Left ventricle myocardium superior (tissue), 1 donor: Measurements from ENCODE around the gene ELOVL1. TPM values are rescaled to one million over a fixed set of nuclear protein-coding genes. Genes with fewer than 3 reads are reported as not detected.

Experiments
- ATAC-seq: fragments of 200-7000 bp; cut with Tn5 transposase; one replicate; pipeline ENCODE4 v1.9.1; 2020; ENCODE audit warnings: mild to moderate bottlenecking, moderate library complexity
- DNase-seq: peaks from one replicate; pipeline ENCODE4 v3.0.0-alpha.2; 2020
- intact Hi-C: fragments of 100-400 bp; cut with micrococcal nuclease; formaldehyde crosslinking; loops from one replicate; pipeline ENCODE4 v1.11.0; 2022
- total RNA-seq: library from RNA; stranded (reverse); fragmentation: NEBNext Ultra II Directional; extraction: Animal tissue kit (Norgen Biotek cat#: 25700); gene quantifications from one replicate; pipeline ENCODE4 v1.2.1, GENCODE V29; 2021
- donor health status: DM: no; HTN: yes; CAD: no; lungs with severe emphysema.

The ELOVL1 gene
- total RNA-seq, 1 donor from 2014 or later = 30.2 TPM

DNA sequence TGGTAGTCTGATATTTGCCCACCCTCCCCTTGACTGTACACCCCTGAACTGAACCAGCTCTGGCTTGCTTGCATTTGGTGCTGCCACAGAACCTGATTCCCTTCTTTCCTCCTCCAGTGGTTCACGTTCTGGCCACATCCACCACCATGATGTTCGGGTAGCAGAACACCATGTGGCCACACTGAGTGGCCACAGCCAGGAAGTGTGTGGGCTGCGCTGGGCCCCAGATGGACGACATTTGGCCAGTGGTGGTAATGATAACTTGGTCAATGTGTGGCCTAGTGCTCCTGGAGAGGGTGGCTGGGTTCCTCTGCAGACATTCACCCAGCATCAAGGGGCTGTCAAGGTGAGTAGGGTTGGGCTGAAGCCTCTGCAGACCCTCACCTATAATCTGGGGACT, 7.2 kb downstream of the ELOVL1 start:
- no peak for ATAC-seq
- intact Hi-C loops = no loop called here
- no peak for DNase-seq

DNA sequence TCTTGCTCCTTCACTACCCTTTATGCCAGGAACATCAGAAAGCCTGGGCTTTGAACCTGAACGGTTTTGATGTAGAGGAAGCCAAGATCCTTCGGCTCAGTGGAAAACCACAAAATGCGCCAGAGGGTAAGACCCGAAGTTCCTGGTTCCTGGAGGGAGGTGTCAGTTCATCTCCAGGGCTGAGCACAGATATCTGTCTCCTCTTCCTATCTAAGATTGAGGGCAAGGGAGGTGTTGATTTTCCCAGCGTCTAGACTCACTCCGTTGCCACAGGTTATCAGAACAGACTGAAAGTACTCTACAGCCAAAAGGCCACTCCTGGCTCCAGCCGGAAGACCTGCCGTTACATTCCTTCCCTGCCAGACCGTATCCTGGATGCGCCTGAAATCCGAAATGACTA, 8.1 kb downstream of the ELOVL1 start:
- ATAC-seq (no peak), DNase-seq (no peak)
- intact Hi-C loops = no loop called here

DNA sequence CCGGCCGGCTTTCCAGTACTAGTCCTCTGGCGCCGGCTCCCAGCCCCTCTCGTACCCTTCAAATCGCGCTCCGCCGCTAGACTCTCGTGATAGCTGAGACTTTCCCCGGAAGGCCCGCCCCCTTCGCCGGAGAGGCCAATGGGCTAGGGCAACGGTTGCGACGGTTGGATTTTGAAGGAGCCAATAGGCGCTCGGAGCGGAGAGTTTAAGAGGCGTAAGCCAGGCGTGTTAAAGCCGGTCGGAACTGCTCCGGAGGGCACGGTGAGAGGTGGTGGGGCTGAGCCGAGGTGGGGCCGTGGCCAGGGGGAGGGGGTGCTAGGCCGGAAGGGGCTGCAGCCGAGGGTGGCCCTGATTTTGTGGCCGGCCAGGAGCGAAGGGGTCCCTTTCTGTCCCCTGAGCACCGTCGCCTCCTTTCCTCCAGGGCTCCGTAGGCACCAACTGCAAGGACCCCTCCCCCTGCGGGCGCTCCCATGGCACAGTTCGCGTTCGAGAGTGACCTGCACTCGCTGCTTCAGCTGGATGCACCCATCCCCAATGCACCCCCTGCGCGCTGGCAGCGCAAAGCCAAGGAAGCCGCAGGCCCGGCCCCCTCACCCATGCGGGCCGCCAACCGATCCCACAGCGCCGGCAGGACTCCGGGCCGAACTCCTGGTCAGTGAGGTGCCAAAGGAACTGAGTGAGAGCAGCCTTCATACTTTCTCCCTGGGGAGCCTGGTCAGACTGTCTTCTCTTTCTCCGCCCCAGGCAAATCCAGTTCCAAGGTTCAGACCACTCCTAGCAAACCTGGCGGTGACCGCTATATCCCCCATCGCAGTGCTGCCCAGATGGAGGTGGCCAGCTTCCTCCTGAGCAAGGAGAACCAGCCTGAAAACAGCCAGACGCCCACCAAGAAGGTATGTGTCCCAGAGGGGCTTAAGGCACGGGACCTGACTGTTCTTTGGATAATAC, 8.8 kb downstream of the ELOVL1 start, which contains the start of gene CDC20:
CDC20 (plus strand) TSS at position 236 of the 948 bp plus-strand sequence; CDS start at position 471, 235 bp downstream.
- ATAC-seq (peak; percentile 98), DNase-seq (peak; percentile 99)
- intact Hi-C loops = no loop called here

DNA sequence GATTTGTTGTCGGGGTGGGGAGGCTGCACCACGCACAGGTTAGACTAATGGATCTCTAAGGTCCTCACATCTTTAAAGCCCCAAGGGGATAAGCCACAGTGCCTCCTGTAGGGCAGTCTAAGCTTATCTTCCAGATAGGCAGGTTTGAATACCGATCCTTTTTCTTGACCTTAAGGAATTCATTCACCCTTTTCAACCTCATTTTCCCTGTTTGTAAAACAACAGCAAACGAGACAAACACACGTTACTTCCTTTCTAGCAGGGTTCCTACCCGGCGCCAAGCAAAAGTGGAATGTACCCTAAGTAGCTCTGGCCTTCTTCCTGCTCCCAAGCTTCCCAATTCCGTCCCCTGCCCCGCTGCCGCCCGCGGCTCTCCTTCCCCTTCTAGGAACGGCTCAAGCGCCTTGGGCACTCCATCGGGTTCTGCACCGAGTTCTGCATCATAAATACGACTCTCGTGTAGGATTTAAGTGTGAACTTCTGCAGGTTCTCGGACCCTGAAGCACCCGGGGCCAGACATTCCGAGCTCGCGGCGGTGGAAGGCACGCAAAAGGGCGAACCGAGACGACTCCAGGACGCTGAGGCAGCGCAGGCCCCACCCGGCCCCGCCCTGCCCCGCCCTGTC, 9.6 kb downstream of the ELOVL1 start:
- intact Hi-C loops = no loop called here
- DNase-seq (no peak), ATAC-seq (peak; percentile 58)

DNA sequence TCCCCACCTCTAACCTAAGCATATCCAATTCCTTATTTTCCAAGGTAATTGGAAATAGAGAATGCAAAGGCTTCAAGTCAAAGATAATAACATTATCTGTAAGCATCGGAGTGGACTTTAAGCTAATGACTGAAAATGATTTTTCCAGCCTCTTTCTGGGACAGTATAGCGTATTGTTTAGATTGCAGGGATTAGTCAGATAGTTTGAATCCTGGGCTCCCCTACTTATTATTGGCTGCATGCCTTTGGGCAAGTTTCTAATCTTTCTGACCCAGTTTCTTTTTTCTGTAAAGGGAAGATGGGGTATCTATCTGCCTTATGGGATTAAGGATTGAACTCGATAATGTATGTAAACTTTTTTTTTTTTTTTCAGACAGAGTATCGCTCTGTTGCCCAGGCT, 10.6 kb downstream of the ELOVL1 start:
- ATAC-seq (no peak), DNase-seq (no peak)
- intact Hi-C loops = no loop called here

DNA sequence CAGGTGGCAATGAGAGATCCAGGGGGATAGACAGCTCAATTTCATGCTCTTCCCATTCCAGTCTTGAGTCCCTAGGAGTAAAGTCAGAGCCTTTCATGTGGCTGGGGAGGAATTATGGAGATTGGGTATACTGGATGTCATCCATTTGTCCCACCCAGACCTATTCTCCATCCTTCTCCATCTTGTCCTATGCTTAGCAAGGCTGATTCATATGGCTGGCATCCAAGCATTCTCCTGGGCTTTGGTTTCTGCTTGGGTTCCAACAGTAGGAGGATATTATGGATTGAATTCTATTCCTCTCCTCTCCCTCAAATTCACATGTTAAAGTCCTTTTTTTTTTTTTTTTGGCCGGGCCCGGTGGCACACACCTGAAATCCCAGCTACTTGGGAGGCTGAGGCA, 12.9 kb downstream of the ELOVL1 start:
- no peak for DNase-seq
- intact Hi-C loops = no loop called here

DNA sequence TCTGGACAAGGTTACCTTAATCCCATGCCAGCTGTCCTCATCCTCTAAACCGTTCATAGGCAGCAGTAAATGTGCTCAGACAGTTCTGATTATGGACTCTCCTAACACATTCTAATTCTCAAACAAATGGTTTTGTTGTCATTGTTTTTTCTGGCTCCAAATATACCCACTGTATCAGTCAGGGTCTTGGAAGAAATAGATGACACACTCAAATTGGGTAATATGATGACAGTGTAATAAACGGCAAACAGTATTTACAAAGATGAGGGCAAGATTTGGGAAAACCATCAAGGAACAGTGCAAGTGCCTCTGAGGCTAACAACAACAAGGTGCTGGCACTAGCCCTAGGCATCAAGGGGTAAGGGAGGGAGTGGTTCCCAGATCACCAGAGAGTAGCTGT, 13.3 kb downstream of the ELOVL1 start:
- intact Hi-C loops = no loop called here
- DNase-seq (no peak), ATAC-seq (no peak)

More for the DNA sequence above, 12.9 kb downstream of the ELOVL1 start:
- no peak for ATAC-seq

DNA sequence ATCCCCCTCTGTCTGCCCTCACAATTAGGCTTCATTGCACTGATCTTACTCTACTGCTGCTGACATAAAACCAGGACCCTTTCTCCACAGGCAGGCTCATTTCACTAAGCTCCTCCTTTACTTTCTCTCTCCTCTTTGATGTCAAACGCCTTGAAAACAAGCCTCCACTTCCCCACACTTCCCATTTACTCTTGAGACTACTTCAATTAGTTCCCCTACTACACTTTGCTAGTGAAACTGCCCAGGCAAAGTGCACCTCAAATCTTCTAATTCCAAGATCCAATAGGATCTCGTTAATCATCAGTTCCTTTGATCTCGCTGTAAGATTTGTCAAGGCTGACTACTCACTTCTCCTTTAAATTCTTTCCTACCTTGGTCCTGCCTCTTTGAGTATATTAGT, 14.9 kb downstream of the ELOVL1 start:
- intact Hi-C loops = no loop called here
- DNase-seq (no peak), ATAC-seq (no peak)

DNA sequence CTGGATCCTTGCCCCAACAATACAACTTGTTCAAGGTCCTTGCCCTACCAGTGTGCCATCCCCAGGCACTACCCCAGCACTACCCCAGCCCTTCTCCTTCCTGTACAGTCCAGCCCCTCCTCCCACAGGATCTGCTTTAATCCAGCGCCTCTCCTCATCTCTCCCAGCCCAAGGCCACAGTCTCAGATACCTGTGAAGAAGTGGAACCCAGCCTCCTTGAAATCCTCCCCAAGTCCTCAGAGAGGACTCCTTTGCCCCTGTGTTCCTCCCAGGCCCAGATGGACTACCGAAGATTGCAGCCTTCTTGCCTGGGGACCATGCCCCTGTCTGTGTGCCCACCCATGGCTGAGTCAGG, 15.5 kb downstream of the ELOVL1 start:
- ATAC-seq = no peak
- intact Hi-C loops = no loop called here
- no peak for DNase-seq

DNA sequence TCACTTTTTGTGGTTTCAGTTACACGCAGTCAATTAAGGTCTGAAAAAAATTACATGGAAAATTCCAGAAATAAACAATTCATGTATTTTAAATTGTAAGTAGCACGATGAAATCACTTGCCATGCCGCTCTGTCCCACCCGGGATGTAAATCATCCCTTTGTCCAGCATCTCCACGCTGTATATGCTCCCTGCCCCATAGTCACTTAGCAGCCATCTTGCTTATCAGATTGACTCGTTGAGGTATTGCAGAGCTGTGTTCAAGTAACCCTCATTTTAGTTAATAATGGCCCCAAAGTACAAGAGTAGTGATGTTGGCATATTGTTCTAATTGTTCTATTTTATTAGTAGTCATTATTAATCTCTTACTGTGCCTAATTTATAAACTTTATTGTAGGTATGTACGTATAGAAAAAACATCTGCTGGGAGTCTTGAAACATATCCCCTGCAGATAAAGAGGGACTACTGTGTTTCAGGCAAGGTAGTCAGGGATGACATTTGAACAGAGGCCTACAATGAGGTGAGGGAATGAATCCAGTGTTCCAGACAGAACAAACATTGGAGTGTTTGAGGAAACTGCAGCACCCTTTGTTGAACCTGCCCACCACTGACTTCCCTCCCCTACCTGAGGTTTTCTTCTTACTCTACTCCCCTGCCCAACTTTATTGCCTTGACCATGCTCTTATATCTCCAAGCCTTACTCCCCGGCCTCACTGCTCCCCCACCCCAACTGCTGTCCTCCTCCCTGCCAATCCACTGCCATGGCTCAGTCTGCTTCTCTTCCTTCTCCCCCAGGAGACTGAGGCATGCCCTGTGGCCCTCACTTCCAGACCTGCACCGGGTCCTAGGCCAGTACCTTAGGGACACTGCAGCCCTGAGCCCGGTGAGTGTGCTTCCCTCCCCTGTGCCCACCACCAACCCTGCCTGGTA, 16.1 kb downstream of the ELOVL1 start:
- ATAC-seq (no peak), DNase-seq (no peak)
- intact Hi-C loops = no loop called here

DNA sequence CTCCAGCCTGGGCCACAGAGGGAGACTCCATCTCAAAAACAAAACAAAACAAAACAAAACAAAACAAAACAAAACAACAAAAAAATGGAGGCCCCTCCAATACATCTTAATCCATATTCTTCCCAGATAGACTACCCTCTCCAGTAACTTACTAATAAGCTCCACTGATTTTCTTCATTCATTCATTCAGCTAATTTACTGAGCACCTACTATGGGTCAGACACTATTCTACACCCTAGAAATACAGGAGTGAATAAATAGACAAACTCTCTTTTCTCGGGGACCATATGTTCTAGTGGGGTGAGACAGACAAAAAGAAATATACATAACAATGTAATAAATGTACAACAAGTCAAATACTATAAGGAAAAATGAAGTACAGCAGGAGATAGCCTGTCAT, 16.8 kb downstream of the ELOVL1 start:
- intact Hi-C loops = no loop called here
- ATAC-seq (no peak), DNase-seq (no peak)

DNA sequence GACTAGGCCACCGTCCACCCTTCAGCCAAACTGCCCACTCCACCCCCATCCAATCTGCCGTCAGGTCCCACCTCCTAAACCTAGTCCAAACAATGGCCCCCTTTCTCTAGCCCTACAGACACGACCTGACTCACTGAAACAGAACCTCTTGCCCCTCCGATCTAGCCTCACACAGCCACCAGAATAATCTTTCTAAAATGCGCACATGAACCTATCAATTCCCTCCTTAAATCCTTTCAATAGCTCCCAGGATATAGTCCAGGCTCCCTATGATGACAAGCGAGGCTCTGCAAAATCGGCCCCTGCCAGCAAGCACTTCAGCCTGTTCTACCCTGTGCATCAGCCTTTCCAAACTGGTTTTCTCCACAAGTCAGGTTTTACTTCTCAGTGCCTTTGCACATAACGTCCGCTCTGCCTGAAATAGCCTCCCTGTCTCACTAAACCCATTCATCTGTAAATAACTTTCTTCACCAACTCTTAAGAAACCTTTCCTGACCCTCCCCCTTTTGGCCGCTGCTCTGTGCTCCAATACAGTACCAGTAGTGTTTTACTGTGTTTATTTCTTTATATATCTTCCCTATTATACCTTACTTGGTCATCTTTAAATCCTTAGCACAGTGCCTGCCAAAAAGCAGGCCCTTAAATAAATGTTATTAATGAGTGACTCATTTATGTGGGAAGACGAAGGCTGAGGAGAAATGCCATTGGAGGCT, 18.1 kb downstream of the ELOVL1 start:
- intact Hi-C loops = no loop called here
- DNase-seq (peak; percentile 68), ATAC-seq (peak; percentile 46)

DNA sequence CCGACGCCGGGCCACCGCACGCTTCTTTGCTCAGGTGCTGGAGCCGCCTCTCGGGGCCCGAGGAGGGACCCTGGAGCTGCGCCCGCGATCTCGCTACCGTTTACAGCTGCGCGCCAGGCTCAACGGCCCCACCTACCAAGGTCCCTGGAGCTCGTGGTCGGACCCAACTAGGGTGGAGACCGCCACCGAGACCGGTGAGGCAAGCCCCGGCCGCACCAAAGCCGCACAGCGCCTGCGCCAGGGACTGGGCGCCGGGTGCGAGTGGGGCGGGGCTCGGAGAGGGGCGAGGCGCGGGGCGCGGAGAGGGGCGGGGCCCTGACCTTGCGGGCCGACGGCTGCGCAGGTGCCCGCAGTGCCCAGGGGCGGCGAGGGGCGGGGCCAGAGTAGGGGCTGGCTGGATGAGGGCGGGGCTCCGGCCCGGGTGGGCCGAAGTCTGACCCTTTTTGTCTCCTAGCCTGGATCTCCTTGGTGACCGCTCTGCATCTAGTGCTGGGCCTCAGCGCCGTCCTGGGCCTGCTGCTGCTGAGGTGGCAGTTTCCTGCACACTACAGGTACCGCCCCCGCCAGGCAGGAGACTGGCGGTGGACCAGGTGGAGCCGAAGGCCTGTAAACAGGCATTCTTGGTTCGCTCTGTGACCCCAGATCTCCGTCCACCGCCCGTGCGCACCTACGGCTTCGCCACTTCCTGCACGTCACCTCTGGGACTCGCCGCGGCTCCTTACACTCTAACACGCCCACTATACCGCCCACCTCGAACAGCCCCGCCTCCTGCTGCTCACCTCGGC, 18.8 kb downstream of the ELOVL1 start:
- ATAC-seq (peak; percentile 89), DNase-seq (peak; percentile 93)
- intact Hi-C loops = no loop called here

DNA sequence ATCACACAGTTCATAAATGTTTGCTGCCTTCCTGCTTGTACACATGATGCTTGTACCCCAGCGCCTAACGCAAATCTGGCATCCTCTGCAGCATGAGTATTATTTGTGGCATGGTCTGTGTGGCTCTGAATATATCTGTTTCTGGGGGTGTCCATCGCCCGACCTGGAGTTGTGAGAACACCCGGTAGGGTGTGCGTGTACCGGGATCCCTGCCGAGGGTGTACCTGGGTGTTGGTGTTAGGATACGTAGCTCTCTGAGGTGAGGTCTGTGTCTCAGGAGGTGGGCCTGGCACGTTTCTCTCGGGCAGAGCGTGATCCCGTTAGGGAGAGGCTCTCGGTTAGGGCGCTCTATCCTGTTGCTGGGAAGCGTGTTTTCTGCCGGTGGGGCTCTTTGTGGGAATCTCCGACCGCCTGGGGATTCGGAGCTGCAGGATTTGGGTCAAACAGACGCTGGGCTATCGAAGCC, 19.4 kb downstream of the ELOVL1 start:
- peak; percentile 2 for ATAC-seq
- intact Hi-C loops = no loop called here

DNA sequence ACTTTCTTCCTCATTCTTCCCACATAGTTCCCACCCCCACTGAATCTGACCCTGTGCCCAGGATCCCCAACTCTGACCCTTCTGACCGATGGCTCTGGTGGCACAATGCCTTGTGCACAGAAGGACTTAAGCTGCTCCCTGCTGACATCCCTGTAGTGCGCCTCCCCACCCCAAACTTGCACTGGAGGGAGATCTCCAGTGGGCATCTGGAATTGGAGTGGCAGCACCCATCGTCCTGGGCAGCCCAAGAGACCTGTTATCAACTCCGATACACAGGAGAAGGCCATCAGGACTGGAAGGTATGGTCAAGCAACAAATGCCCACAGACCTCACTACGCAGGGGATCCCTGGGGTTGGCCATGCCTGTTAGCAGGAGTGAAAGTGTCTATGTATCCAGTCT, 21.2 kb downstream of the ELOVL1 start:
- ATAC-seq (no peak), DNase-seq (no peak)
- intact Hi-C loops = no loop called here

More for the DNA sequence above, 19.4 kb downstream of the ELOVL1 start:
- DNase-seq = no peak

DNA sequence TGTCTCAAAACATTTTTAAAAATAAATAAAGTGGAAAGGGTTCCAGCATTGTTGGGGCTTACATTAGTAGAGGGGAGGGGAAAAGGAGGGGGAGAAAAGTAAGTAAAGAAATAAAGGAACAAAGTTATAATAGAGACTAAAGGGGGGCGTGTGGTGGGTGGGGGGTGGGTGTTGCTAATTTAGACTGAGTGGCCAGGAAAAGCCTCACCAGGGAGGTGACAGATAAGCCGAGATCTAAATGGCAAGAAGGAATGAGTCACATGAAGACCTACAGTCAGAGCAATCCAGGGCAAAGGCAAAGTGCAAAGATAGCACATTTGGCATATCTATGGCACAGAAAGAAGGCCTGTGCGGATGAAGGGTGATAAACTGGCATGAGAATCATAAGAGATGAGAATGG, 22.7 kb downstream of the ELOVL1 start:
- ATAC-seq (peak; percentile 39), DNase-seq (no peak)

DNA sequence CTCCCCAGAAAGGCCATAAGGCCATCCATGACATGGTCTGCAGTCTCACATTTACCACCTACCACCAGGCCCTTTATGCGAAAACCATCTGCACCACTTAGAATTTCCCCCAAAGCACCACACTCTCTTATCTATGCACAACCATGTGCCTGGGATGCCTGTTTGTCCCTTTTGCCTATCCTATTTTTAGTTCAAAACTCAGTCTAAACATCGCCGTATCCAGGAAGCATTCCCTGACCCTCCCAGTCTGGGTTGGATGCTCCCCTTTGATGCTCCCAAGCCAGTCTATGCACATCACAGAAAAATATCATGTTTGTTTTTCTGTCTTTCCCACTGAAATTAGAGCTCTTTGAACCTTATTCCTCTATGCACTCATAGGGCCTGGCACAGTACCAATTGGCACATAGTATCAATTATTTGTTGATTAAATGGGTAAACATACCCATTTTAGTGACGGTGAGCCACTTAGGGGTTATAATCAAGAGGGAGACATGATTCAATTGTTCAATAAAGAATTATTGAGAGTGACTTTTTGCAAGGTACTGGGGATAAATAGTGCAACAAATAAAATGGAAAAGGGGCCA, 23.5 kb downstream of the ELOVL1 start:
- ATAC-seq (peak; percentile 68), DNase-seq (no peak)
- intact Hi-C loops = no loop called here

More for the DNA sequence above, 22.7 kb downstream of the ELOVL1 start:
- intact Hi-C loops = no loop called here

DNA sequence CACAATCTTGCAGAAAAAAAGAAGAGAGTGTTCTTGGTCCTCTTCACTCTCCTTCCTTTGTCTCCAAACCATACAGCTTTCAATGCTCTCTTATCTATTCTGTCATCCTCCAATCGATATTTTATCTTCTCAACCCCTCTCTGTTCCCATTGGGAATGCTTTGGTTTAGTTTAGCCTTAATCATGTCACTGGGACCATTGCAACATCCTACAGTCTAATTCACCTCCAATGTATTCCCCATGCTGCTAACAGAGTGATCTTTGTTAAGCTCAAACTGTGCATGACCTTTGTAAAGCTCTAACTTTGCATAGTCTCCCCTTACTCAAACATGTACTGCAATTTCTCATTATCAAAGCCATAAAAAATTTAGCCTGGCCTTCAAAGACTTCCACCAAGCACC, 27.3 kb downstream of the ELOVL1 start:
- intact Hi-C loops = no loop called here

More for the DNA sequence above, 27.3 kb downstream of the ELOVL1 start:
- DNase-seq (no peak), ATAC-seq (no peak)
